Brain microvascular endothelial cell (primary cell): Measurements from ENCODE around the gene HS6ST2.

Source experiments
- DNase-seq: peaks from one replicate; pipeline ENCODE4 v3.0.0-alpha.2; 2020
- H3K27ac ChIP-seq: fragments of 250-450 bp; sonication (Bioruptor Pico); 2 replicates; pipeline ENCODE4 v1.5.1; 2020; ENCODE audit warnings: mild to moderate bottlenecking, moderate library complexity
- H3K27me3 ChIP-seq: fragments of 250-450 bp; sonication (Bioruptor Pico); replicated peaks from 2 replicates; pipeline ENCODE4 v1.5.1; 2020; ENCODE audit warnings: mild to moderate bottlenecking
- H3K36me3 ChIP-seq: fragments of 250-450 bp; sonication (Bioruptor Pico); replicated peaks from 2 replicates; pipeline ENCODE4 v1.5.1; 2020; ENCODE audit warnings: mild to moderate bottlenecking
- H3K4me3 ChIP-seq: 2 replicates; pipeline ENCODE4 v1.5.1; 2011; ENCODE audit warnings: low read depth, mild to moderate bottlenecking, control low read depth, low read length, moderate library complexity
- in situ Hi-C: cut with HindIII; loops from 2 replicates; pipeline ENCODE4 v1.10.0; 2017; ENCODE audit warnings: low sequenced_read_pairs, low pct_ligation_motif_present
- TF ChIP-seq, protein P1 (sequence below): IDR thresholded peaks from 2 replicates; pipeline ENCODE4 v1.5.1; 2011; ENCODE audit warnings: low read depth, mild to moderate bottlenecking, moderate library complexity, low read length, control low read depth, inconsistent platforms; ENCODE audit errors: missing control alignments

The HS6ST2 gene

DNA sequence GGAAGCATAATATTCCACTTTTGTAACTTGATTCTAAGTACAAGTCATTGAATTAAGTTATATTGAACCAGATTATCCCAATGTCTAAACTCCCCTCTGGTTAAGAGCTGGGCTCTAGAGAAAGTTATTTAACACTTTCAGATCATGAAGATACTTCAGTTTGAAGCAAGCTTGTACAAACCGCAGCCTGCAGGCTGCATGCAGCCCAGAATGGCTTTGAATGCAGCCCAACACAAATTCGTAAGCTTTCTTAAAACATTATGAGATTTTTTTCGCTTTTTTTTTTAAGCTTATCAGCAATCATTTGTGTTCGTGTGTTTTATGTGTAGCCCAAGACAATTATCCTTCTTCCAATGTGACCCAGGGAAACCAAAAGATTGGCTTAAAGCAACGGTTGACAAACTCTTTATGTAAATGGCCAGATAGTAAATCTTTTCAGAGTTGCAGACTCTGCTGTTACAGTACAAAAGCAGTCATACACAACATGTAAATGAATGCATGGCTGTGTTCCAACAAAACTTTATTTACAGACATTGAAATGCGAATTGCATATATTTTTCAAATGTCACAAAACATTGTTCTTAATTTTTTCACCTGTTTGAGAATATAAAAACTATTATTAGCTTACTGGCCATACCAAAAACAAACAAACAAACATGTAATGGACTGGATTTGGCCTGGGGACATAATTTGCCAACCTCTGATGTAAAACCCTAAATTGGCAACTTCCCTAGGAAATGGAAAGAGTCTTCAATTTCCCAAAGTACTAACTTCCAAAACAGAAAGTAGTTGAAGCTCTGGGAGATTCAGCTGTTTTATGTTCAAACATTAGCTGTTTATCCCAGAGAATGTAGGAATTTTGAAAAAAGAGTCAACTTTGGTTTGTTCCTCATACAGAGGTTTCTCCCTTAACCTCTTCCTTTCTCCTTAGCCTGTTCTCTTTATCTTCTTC lies 268.5 kb downstream of the HS6ST2 start:
- Histone ChIP-seq H3K27ac (no peak overlapping the region), H3K36me3 (no peaks in the 10 kb centered on the region), H3K27me3 (no peaks in the 10 kb centered on the region), H3K4me3 (no peak overlapping the region)
- in situ Hi-C loops, result no loop called here
- TF ChIP-seq, protein P1, sequence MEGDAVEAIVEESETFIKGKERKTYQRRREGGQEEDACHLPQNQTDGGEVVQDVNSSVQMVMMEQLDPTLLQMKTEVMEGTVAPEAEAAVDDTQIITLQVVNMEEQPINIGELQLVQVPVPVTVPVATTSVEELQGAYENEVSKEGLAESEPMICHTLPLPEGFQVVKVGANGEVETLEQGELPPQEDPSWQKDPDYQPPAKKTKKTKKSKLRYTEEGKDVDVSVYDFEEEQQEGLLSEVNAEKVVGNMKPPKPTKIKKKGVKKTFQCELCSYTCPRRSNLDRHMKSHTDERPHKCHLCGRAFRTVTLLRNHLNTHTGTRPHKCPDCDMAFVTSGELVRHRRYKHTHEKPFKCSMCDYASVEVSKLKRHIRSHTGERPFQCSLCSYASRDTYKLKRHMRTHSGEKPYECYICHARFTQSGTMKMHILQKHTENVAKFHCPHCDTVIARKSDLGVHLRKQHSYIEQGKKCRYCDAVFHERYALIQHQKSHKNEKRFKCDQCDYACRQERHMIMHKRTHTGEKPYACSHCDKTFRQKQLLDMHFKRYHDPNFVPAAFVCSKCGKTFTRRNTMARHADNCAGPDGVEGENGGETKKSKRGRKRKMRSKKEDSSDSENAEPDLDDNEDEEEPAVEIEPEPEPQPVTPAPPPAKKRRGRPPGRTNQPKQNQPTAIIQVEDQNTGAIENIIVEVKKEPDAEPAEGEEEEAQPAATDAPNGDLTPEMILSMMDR, result no peak
- DNase-seq, result no peak

DNA sequence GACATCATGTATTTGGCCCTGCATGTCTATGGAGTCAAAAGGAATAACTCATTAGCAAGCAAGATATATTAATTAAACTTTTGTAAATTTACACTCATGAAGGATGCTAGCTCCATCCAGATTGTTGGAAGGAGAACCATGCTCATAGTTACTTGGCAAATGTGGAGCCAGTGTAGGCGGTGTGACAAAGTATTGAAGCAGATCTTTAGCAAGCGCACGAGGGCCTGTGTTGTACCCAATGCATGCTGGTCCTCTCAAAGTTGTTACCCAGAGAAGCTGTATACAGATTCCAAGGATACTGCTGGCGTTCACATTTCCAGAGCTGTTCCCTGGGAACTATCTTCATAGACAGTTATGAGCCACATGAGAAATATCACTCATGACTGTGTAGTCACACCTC lies 273.2 kb downstream of the HS6ST2 start:
- H3K4me3 ChIP-seq, result no peak overlapping the region
- TF ChIP-seq, protein P1, result no peak
- no peak overlapping the region for H3K27ac ChIP-seq
- in situ Hi-C loops, result no loop called here
- no peak for DNase-seq
- no peaks in the 10 kb centered on the region for H3K36me3 ChIP-seq
- no peaks in the 10 kb centered on the region for H3K27me3 ChIP-seq

DNA sequence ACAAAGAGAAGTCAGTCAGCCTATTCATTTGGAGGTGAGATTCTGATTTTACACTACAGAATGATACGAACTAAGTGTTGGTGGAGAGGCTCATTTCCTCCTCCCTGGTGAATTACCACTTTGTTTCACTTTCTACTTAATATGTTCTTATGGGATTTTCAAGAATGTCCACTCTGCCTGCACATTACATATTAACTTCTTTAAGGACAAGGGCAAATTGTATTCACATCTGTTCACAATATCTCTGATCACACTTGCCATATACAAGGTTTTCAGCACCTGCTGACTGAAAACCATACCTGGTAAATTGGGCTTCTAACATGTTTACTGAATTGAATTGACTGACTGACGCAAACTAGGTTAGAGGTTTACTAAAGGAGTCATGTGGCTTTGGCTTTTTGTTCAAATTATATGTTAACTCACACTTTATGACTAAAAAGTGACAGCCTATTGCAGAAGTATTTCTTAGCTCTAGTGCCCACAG lies 281.2 kb downstream of the HS6ST2 start:
- Histone ChIP-seq H3K36me3 (no peaks in the 10 kb centered on the region), H3K27me3 (no peaks in the 10 kb centered on the region), H3K4me3 (no peak overlapping the region), H3K27ac (no peak overlapping the region)
- no peak for DNase-seq
- TF ChIP-seq, protein P1, result no peak
- in situ Hi-C loops, result no loop called here

DNA sequence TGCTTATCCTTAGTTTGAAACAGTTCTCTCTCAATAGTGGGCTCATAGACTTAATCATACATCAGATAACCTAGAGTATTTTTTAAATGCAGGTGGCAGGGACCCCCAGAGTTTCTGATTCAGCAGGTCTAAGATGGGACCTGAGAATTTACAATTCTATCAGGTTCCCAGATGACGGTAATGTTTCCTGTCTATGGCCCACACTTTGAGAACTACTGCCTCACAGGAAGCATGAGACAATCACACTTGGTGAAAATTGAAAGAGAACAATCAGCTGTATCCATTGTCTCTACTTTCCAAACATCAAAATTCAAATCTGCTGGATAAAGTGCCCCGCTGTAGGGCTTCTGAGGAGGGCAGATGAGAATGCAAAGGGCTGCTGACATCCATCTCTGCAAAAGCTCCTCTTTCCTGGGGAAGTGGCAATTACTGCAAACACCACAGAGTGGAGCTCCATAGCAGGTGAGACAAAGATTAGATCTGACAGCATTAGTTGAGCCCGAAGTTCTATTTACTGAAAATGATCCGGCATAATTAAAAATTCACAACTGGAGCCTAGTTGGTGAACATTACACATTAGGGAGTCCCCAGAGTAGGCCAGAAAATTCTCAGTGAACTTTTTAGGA lies 281.8 kb downstream of the HS6ST2 start:
- TF ChIP-seq, protein P1, result peak; percentile 4
- in situ Hi-C loops, result no loop called here
- DNase-seq, result no peak
- no peaks in the 10 kb centered on the region for H3K27me3 ChIP-seq
- no peak overlapping the region for H3K4me3 ChIP-seq
- no peak overlapping the region for H3K27ac ChIP-seq
- H3K36me3 ChIP-seq, result no peaks in the 10 kb centered on the region

DNA sequence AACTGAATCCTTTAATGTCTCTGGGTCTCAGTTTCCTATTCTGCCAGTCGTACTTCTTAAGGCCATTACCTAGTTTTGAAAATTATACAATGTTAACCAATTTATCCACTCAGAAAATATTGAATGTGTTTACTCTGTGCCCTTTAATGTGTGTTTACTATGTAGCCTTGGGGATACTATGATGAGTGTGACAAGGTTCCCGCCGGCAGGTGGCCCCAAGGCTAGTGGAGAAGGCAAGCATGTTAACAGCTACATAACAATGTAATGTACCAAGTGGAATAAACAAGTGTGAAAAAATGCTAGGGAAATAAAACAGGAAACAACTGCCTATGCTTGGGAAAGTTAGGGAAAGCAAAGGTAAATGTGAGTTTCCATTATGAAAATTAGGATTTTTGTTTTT lies 282.3 kb downstream of the HS6ST2 start:
- TF ChIP-seq, protein P1, result no peak
- in situ Hi-C loops, result no loop called here

More for the DNA sequence above, 282.3 kb downstream of the HS6ST2 start:
- no peak overlapping the region for H3K27ac ChIP-seq
- H3K36me3 ChIP-seq, result no peaks in the 10 kb centered on the region
- H3K4me3 ChIP-seq, result no peak overlapping the region
- no peak for DNase-seq
- H3K27me3 ChIP-seq, result no peaks in the 10 kb centered on the region
